Esophagus squamous epithelium (tissue), 4 donors: ENCODE measurements around the gene SLC6A9.

Experiments
- POLR2A ChIP-seq, 4 donors: fragments of 450-650 bp; IDR thresholded peaks; one replicate each; pipeline ENCODE4 v1.6.1; 2017; ENCODE audit warnings: antibody characterized with exemption in 4 of 4, mild to moderate bottlenecking in 4 of 4, moderate library complexity in 3 of 4
- TF ChIP-seq, protein P1 (sequence below), 6 experiments: fragments of 450-650 bp in 4 of 6; fragments of 200-600 bp in 2 of 6; sonication (generic) in 2 of 6; IDR thresholded peaks; one replicate each; pipeline ENCODE4 v1.5.1; 2016 to 2019; ENCODE audit warnings: antibody characterized with exemption in 6 of 6, mild to moderate bottlenecking in 4 of 6, moderate library complexity in 4 of 6

DNA sequence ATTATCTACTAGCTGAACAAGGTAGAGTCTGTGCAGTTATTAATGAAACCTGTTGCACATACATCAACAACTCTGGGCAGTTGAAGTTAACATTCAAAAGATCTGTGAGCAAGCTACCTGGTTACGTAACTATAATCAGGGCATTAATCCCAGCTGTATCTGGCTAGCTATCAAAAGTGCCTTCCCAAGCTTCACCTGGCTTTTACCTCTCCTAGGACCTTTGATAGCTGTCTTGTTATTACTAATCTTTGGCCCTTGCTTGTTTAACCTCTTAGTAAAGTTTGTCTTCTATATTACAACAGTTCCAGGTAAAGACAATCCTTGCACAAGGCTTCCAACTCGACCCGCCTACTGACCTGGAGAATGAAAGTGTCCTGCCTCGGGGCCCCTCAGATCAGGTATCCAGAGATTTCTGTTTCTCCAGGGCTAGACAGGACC lies 29.6 kb upstream of the SLC6A9 start:
- TF ChIP-seq, protein P1, sequence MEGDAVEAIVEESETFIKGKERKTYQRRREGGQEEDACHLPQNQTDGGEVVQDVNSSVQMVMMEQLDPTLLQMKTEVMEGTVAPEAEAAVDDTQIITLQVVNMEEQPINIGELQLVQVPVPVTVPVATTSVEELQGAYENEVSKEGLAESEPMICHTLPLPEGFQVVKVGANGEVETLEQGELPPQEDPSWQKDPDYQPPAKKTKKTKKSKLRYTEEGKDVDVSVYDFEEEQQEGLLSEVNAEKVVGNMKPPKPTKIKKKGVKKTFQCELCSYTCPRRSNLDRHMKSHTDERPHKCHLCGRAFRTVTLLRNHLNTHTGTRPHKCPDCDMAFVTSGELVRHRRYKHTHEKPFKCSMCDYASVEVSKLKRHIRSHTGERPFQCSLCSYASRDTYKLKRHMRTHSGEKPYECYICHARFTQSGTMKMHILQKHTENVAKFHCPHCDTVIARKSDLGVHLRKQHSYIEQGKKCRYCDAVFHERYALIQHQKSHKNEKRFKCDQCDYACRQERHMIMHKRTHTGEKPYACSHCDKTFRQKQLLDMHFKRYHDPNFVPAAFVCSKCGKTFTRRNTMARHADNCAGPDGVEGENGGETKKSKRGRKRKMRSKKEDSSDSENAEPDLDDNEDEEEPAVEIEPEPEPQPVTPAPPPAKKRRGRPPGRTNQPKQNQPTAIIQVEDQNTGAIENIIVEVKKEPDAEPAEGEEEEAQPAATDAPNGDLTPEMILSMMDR (IDR thresholded peaks at IDR 0.05) = no peak
- TF ChIP-seq POLR2A (IDR thresholded peaks at IDR 0.05) = no peak
